H9 (cell line): ENCODE data around the gene CA5A. TPM values are rescaled to one million over a fixed set of nuclear protein-coding genes. Genes with fewer than 3 reads are reported as not detected.
A peak's percentile ranks its signal among the peaks of the same experiment; 100 is the strongest.

Source experiments
- DNase-seq: peaks from one replicate; pipeline ENCODE4 v3.0.0-alpha.2; 2017
- H2AFZ ChIP-seq: one replicate; pipeline ENCODE4 v1.6.1; 2013; ENCODE audit warnings: mild to moderate bottlenecking, low read length, control low read depth, moderate library complexity
- H2AK5ac ChIP-seq: 2 replicates; pipeline ENCODE4 v1.6.1; 2013; ENCODE audit warnings: low read length, control low read depth, mixed read lengths; ENCODE audit not compliant: insufficient read length
- H2BK120ac ChIP-seq: one replicate; pipeline ENCODE4 v1.6.1; 2013; ENCODE audit warnings: low read depth, mild to moderate bottlenecking, low read length, control low read depth, inconsistent platforms; ENCODE audit not compliant: poor library complexity, severe bottlenecking
- H2BK12ac ChIP-seq: 2 replicates; pipeline ENCODE4 v1.6.1; 2013; ENCODE audit warnings: low read length, control low read depth, mixed read lengths, low read depth; ENCODE audit not compliant: insufficient read length
- H2BK15ac ChIP-seq: 2 replicates; pipeline ENCODE4 v1.6.1; 2013; ENCODE audit warnings: low read depth, low read length, control low read depth
- H2BK20ac ChIP-seq: one replicate; pipeline ENCODE4 v1.6.1; 2013; ENCODE audit warnings: low read depth, mild to moderate bottlenecking, low read length, control low read depth, inconsistent platforms; ENCODE audit not compliant: poor library complexity, severe bottlenecking
- H2BK5ac ChIP-seq: 2 replicates; pipeline ENCODE4 v1.6.1; 2013; ENCODE audit warnings: low read length, control low read depth, mixed read lengths; ENCODE audit not compliant: insufficient read length
- H3K14ac ChIP-seq: 2 replicates; pipeline ENCODE4 v1.6.1; 2013; ENCODE audit warnings: low read length, control low read depth; ENCODE audit not compliant: insufficient read depth
- H3K18ac ChIP-seq: 2 replicates; pipeline ENCODE4 v1.6.1; 2013; ENCODE audit warnings: low read depth, mild to moderate bottlenecking, mixed read lengths, low read length, control low read depth; ENCODE audit not compliant: insufficient read length
- H3K23ac ChIP-seq: 2 replicates; pipeline ENCODE4 v1.6.1; 2013; ENCODE audit warnings: low read length, control low read depth, mixed read lengths, low read depth; ENCODE audit not compliant: insufficient read length
- H3K23me2 ChIP-seq: 2 replicates; pipeline ENCODE4 v1.6.1; 2013; ENCODE audit warnings: low read depth, mild to moderate bottlenecking, mixed read lengths, low read length, control low read depth; ENCODE audit not compliant: insufficient read length, poor library complexity, severe bottlenecking
- H3K27ac ChIP-seq: 2 replicates; pipeline ENCODE4 v1.5.1; 2013; ENCODE audit warnings: low read length, control low read depth, mixed read lengths, low read depth; ENCODE audit not compliant: insufficient read length
- H3K27me3 ChIP-seq: 2 replicates; pipeline ENCODE4 v1.6.1; 2013; ENCODE audit warnings: low read length, control low read depth, inconsistent platforms; ENCODE audit not compliant: insufficient read depth
- H3K4ac ChIP-seq: 2 replicates; pipeline ENCODE4 v1.6.1; 2013; ENCODE audit warnings: low read depth, mild to moderate bottlenecking, control low read depth, inconsistent platforms, low read length, moderate library complexity
- H3K4me1 ChIP-seq: 2 replicates; pipeline ENCODE4 v1.6.1; 2013; ENCODE audit warnings: low read length, control low read depth, inconsistent platforms; ENCODE audit not compliant: insufficient read depth
- H3K4me2 ChIP-seq: 2 replicates; pipeline ENCODE4 v1.6.1; 2013; ENCODE audit warnings: low read length, control low read depth, mixed read lengths; ENCODE audit not compliant: insufficient read length, insufficient read depth
- H3K56ac ChIP-seq: 2 replicates; pipeline ENCODE4 v1.6.1; 2013; ENCODE audit warnings: low read depth, mild to moderate bottlenecking, mixed read lengths, low read length, control low read depth; ENCODE audit not compliant: insufficient read length
- H3K79me1 ChIP-seq: 2 replicates; pipeline ENCODE4 v1.6.1; 2013; ENCODE audit warnings: low read depth, mild to moderate bottlenecking, moderate library complexity, low read length, control low read depth, inconsistent platforms; ENCODE audit not compliant: insufficient read depth, poor library complexity, severe bottlenecking
- H3K79me2 ChIP-seq: 2 replicates; pipeline ENCODE4 v1.6.1; 2013; ENCODE audit warnings: low read length, control low read depth, inconsistent platforms; ENCODE audit not compliant: insufficient read depth
- H3K9ac ChIP-seq: 2 replicates; pipeline ENCODE4 v1.6.1; 2013; ENCODE audit warnings: low read length, control low read depth, mixed read lengths; ENCODE audit not compliant: insufficient read length; ENCODE audit errors: extremely low read depth
- H3K9me3 ChIP-seq: one replicate; pipeline ENCODE4 v1.6.1; 2013; ENCODE audit warnings: low read depth, low read length, inconsistent platforms; ENCODE audit not compliant: control insufficient read depth
- H3T11ph ChIP-seq: one replicate; pipeline ENCODE4 v1.6.1; 2013; ENCODE audit warnings: mild to moderate bottlenecking, low read length, control low read depth, inconsistent platforms
- H4K20me1 ChIP-seq: one replicate; pipeline ENCODE4 v1.6.1; 2013; ENCODE audit not compliant: control insufficient read depth, insufficient read length, insufficient read depth
- H4K5ac ChIP-seq: 2 replicates; pipeline ENCODE4 v1.6.1; 2013; ENCODE audit warnings: low read depth, mild to moderate bottlenecking, mixed read lengths, low read length, control low read depth; ENCODE audit not compliant: insufficient read length
- H4K8ac ChIP-seq: replicated peaks from 2 replicates; pipeline ENCODE4 v1.6.1; 2013; ENCODE audit warnings: low read length, control low read depth, mixed read lengths, low read depth; ENCODE audit not compliant: insufficient read length
- H4K91ac ChIP-seq: 2 replicates; pipeline ENCODE4 v1.6.1; 2013; ENCODE audit warnings: low read depth, mild to moderate bottlenecking, moderate library complexity, mixed read lengths, low read length, control low read depth; ENCODE audit not compliant: insufficient read length
- H3K27ac Mint-ChIP-seq, 3 experiments: 2 replicates in 2 of 3; 3 replicates in 1 of 3; pipeline ENCODE4 v1.8.0; 2020 to 2021; ENCODE audit warnings: mixed read lengths in 3 of 3, mild to moderate bottlenecking in 1 of 3, moderate library complexity in 1 of 3
- H3K27me3 Mint-ChIP-seq: 2 replicates; pipeline ENCODE4 v1.8.0; 2021; ENCODE audit warnings: low read depth, mild to moderate bottlenecking, moderate library complexity, mixed read lengths
- H3K36me3 Mint-ChIP-seq, 3 experiments: 2 replicates in 2 of 3; 3 replicates in 1 of 3; pipeline ENCODE4 v1.8.0; 2020 to 2021; ENCODE audit warnings: low read depth in 3 of 3, mixed read lengths in 3 of 3; ENCODE audit not compliant: insufficient read depth in 1 of 3
- H3K4me1 Mint-ChIP-seq, 2 experiments: 2 replicates each; pipeline ENCODE4 v1.8.0; 2020; ENCODE audit warnings: mixed read lengths in 2 of 2
- H3K4me3 Mint-ChIP-seq, 2 experiments: 2 replicates in 1 of 2; 3 replicates in 1 of 2; pipeline ENCODE4 v1.8.0; 2020 to 2021; ENCODE audit warnings: mild to moderate bottlenecking in 2 of 2, mixed read lengths in 2 of 2, moderate library complexity in 1 of 2
- H3K9me3 Mint-ChIP-seq, 2 experiments: 2 replicates in 1 of 2; 3 replicates in 1 of 2; pipeline ENCODE4 v1.8.0; 2020; ENCODE audit warnings: mild to moderate bottlenecking in 2 of 2, mixed read lengths in 2 of 2, moderate library complexity in 1 of 2
- CTCF ChIP-seq: fragments of 200-600 bp; sonication (generic); conservative IDR thresholded peaks from 3 replicates; pipeline ENCODE4 v1.8.0; 2021; ENCODE audit warnings: antibody characterized with exemption, mild to moderate bottlenecking
- WGBS: extraction: QIAGEN DNeasy Blood & Tissue Kit; methylation state at CpG from one replicate; pipeline ENCODE4 v1.1.7; 2013; ENCODE audit warnings: missing lambda C conversion rate, low lambda C conversion rate, mixed read lengths; ENCODE audit not compliant: insufficient read length; ENCODE audit errors: extremely low coverage; 5-methylcytosine and 5-hydroxymethylcytosine counted together
- total RNA-seq: library from RNA; stranded (reverse); gene quantifications from 2 replicates; pipeline ENCODE4 v1.2.1, GENCODE V29; 2021

The CA5A gene
- total RNA-seq, 1 experiment from 2014 or later, result not detected

- Histone ChIP-seq H2BK120ac (no peak overlapping the region), H2BK12ac (no peak overlapping the region), H2BK15ac (no peak overlapping the region), H2BK5ac (no peak overlapping the region), H3K18ac (peak overlapping the region; percentile 9), H4K20me1 (no peaks in the 10 kb centered on the region), H4K91ac (no peak overlapping the region), H2BK20ac (no peak overlapping the region), H3K4me2 (peak overlapping the region; percentile 72), H4K8ac (no peak overlapping the region), H3K79me2 (peaks cover 12% of the 10 kb centered on the region; the same call in 1 of the 2 replicates), H2AFZ (no peak overlapping the region), H4K5ac (no peak overlapping the region), H3K14ac (peak overlapping the region; percentile 92), H3K4ac (no peak overlapping the region; the same call in 1 of the 2 replicates), H3K79me1 (peaks cover 7% of the 10 kb centered on the region), H3T11ph (no peak overlapping the region), H3K4me1 (no peaks in the 10 kb centered on the region), H3K27me3 (no peaks in the 10 kb centered on the region), H3K9me3 (no peaks in the 10 kb centered on the region), H3K23ac (no peak overlapping the region), H3K27ac (no peak overlapping the region), H2AK5ac (no peak overlapping the region), H3K9ac (peak overlapping the region; percentile 90), H3K56ac (no peak overlapping the region), H3K23me2 (peaks cover 7% of the 10 kb centered on the region)
- Mint-ChIP-seq H3K27ac (peak overlapping the region; percentile 71 to 94 (median 79); a peak in 6 of 7 replicates), H3K36me3 (peaks cover 9 to 30% (median 20%) of the 10 kb centered on the region in 3 experiments), H3K9me3 (no peaks in the 10 kb centered on the region), H3K4me1 (peaks cover 36 to 43% of the 10 kb centered on the region in 2 experiments), H3K27me3 (no peaks in the 10 kb centered on the region; the same call in 1 of the 2 replicates), H3K4me3 (peak overlapping the region; percentile 88 to 94)
- no CpG with 5 or more reads among the region's 82 CpGs for WGBS
- DNase-seq, result no peak
- peak; percentile 40; the same call in 2 of the 3 replicates for TF ChIP-seq CTCF
These were observed 15.5 kb upstream of the CA5A start for GRCh38 chr16:87951552-87952538.
